ENCODE measurements around the gene VPS8. TPM values are rescaled to one million over a fixed set of nuclear protein-coding genes. Genes with fewer than 3 reads are reported as not detected.

The VPS8 gene
- total and polyA plus RNA-seq, 2 donors (not counting 1 experiment from before 2014, with no cell fraction given), result 24.9 to 99.4 TPM

DNA sequence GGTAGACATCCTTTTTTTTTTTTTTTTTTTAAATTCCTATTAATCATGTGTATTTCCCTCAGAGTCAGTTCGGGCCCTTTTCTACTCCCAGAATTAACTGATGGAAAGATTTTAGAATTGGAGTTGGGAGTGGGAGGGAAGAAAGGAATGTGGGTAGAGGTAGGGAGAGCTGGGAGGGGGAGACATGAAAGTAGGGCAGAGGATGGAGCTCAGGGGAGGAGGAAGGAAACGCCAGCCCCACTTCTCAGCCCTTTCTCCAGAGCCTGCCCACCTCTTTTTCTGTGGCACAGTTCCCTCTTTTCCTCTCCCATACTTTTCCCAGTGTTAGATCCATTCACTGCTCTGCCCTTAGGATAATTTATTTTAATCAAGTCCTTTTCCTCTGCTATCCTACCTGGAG lies 129.4 kb downstream of the VPS8 start:
- Histone ChIP-seq H3K27ac (ENCODE audit: insufficient read depth, low read length) (no peak overlapping the region), H3K4me2 (ENCODE audit: extremely low read depth, insufficient read depth, low read length) (no peak overlapping the region), H3K79me2 (ENCODE audit: control insufficient read depth, insufficient read depth, low read length) (no peaks in the 10 kb centered on the region), H3K9ac (ENCODE audit: insufficient read depth, low read length) (no peak overlapping the region), H3K27me3 (ENCODE audit: control insufficient read depth, insufficient read depth, low read length) (no peaks in the 10 kb centered on the region), H3K4me3 (replicated peaks in 1 of 4; ENCODE audit: control extremely low read depth in 1 of 4, insufficient read depth in 1 of 4, low read depth in 3 of 4, low read length in 4 of 4) (no peak overlapping the region), H3K4me1 (ENCODE audit: control insufficient read depth, extremely low read depth, insufficient read depth, low read length) (no peaks in the 10 kb centered on the region), H3K9me3 (ENCODE audit: control insufficient read depth, insufficient read depth, low read depth, low read length) (no peaks in the 10 kb centered on the region), H2AFZ (ENCODE audit: low read length) (no peak overlapping the region), H3K36me3 (ENCODE audit: control insufficient read depth, insufficient read depth, low read length) (no peaks in the 10 kb centered on the region), H4K20me1 (ENCODE audit: control insufficient read depth, extremely low read depth, insufficient read depth, low read length) (no peaks in the 10 kb centered on the region)
- DNase-seq (ENCODE audit: low read depth in 2 of 2), result no peak
- TF ChIP-seq, protein P1, sequence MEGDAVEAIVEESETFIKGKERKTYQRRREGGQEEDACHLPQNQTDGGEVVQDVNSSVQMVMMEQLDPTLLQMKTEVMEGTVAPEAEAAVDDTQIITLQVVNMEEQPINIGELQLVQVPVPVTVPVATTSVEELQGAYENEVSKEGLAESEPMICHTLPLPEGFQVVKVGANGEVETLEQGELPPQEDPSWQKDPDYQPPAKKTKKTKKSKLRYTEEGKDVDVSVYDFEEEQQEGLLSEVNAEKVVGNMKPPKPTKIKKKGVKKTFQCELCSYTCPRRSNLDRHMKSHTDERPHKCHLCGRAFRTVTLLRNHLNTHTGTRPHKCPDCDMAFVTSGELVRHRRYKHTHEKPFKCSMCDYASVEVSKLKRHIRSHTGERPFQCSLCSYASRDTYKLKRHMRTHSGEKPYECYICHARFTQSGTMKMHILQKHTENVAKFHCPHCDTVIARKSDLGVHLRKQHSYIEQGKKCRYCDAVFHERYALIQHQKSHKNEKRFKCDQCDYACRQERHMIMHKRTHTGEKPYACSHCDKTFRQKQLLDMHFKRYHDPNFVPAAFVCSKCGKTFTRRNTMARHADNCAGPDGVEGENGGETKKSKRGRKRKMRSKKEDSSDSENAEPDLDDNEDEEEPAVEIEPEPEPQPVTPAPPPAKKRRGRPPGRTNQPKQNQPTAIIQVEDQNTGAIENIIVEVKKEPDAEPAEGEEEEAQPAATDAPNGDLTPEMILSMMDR (conservative IDR thresholded peaks at IDR 0.05 in 1 of 2, IDR thresholded peaks at IDR 0.05 in 1 of 2; ENCODE audit: low read depth in 1 of 2, low read length in 2 of 2), result no peak
- TF ChIP-seq EZH2 (IDR thresholded peaks at IDR 0.05; ENCODE audit: low read length, missing control alignments), result no peak

- H3K4me2 ChIP-seq (ENCODE audit: extremely low read depth, insufficient read depth, low read length), result no peak overlapping the region
- TF ChIP-seq EZH2 (IDR thresholded peaks at IDR 0.05; ENCODE audit: low read length, missing control alignments), result no peak
- TF ChIP-seq, protein P1 (conservative IDR thresholded peaks at IDR 0.05 in 1 of 2, IDR thresholded peaks at IDR 0.05 in 1 of 2; ENCODE audit: low read depth in 1 of 2, low read length in 2 of 2), result no peak
- no peak for DNase-seq (ENCODE audit: low read depth in 2 of 2)
Observed at GRCh38 chr3:184942735-184943134, 130.8 kb downstream of the VPS8 start.

DNA sequence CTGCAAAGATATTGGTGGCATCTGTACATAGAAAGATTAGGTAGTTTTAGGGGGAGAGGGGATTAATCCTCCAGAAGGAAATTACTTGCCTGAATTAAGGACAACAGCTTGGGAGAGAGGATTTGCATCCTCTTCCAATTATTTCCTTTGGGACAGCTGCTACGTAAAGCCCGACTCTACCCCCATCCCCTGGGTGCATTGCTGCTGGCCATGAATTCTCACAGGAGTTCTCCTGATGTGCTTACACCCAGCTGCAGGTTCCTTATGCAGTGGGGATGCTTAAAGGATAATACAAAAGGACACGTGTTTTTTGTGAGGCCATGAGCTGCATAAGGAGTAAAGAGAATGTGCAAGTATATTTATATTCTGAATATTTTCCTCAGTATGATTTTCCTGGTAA lies 132.3 kb downstream of the VPS8 start:
- H3K9ac ChIP-seq (ENCODE audit: insufficient read depth, low read length), result no peak overlapping the region
- H3K4me1 ChIP-seq (ENCODE audit: control insufficient read depth, extremely low read depth, insufficient read depth, low read length), result no peaks in the 10 kb centered on the region
- no peaks in the 10 kb centered on the region for H4K20me1 ChIP-seq (ENCODE audit: control insufficient read depth, extremely low read depth, insufficient read depth, low read length)
- H3K36me3 ChIP-seq (ENCODE audit: control insufficient read depth, insufficient read depth, low read length), result no peaks in the 10 kb centered on the region
- H3K4me2 ChIP-seq (ENCODE audit: extremely low read depth, insufficient read depth, low read length), result no peak overlapping the region
- H3K27ac ChIP-seq (ENCODE audit: insufficient read depth, low read length), result no peak overlapping the region
- H3K4me3 ChIP-seq (replicated peaks in 1 of 4; ENCODE audit: control extremely low read depth in 1 of 4, insufficient read depth in 1 of 4, low read depth in 3 of 4, low read length in 4 of 4), result no peak overlapping the region
- H3K79me2 ChIP-seq (ENCODE audit: control insufficient read depth, insufficient read depth, low read length), result no peaks in the 10 kb centered on the region
- H2AFZ ChIP-seq (ENCODE audit: low read length), result no peak overlapping the region
- no peaks in the 10 kb centered on the region for H3K27me3 ChIP-seq (ENCODE audit: control insufficient read depth, insufficient read depth, low read length)
- no peak for TF ChIP-seq EZH2 (IDR thresholded peaks at IDR 0.05; ENCODE audit: low read length, missing control alignments)
- TF ChIP-seq, protein P1 (conservative IDR thresholded peaks at IDR 0.05 in 1 of 2, IDR thresholded peaks at IDR 0.05 in 1 of 2; ENCODE audit: low read depth in 1 of 2, low read length in 2 of 2), result no peak
- H3K9me3 ChIP-seq (ENCODE audit: control insufficient read depth, insufficient read depth, low read depth, low read length), result no peaks in the 10 kb centered on the region
- DNase-seq (ENCODE audit: low read depth in 2 of 2), result no peak

More at GRCh38 chr3:184942735-184943134, 130.8 kb downstream of the VPS8 start:
- Histone ChIP-seq H2AFZ (ENCODE audit: low read length) (no peak overlapping the region), H3K36me3 (ENCODE audit: control insufficient read depth, insufficient read depth, low read length) (no peaks in the 10 kb centered on the region), H3K79me2 (ENCODE audit: control insufficient read depth, insufficient read depth, low read length) (no peaks in the 10 kb centered on the region), H3K27me3 (ENCODE audit: control insufficient read depth, insufficient read depth, low read length) (no peaks in the 10 kb centered on the region), H3K9me3 (ENCODE audit: control insufficient read depth, insufficient read depth, low read depth, low read length) (no peaks in the 10 kb centered on the region), H3K4me1 (ENCODE audit: control insufficient read depth, extremely low read depth, insufficient read depth, low read length) (no peaks in the 10 kb centered on the region), H3K9ac (ENCODE audit: insufficient read depth, low read length) (no peak overlapping the region), H4K20me1 (ENCODE audit: control insufficient read depth, extremely low read depth, insufficient read depth, low read length) (no peaks in the 10 kb centered on the region), H3K27ac (ENCODE audit: insufficient read depth, low read length) (no peak overlapping the region), H3K4me3 (replicated peaks in 1 of 4; ENCODE audit: control extremely low read depth in 1 of 4, insufficient read depth in 1 of 4, low read depth in 3 of 4, low read length in 4 of 4) (no peak overlapping the region)
